ENCODE results near the gene CAPN7.
A peak's percentile ranks its signal among the peaks of the same experiment; 100 is the strongest.

Gene CAPN7

DNA sequence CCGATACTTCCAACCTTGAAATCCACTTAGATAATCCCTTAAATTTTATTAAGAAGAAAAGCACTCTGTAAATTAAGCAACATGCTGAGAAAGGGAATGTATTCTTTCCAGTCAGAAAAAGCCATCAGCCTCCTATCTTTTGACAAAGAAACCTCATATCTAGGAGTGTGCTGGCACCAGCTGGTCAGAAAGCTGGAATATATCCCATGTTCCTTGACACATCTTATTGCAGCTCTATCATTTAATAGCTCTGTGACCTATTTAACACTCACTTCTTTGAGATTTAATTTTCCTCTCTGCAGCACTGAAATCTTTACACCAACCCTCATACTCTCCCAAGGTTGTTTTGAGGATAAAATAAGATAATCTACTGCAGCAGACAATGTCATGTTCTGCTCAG, 30.4 kb upstream of the CAPN7 start:
- Mint-ChIP-seq H3K36me3 (ENCODE audit: low read depth) (no peaks in the 10 kb centered on the region), H3K4me1 (peaks cover 8% of the 10 kb centered on the region), H3K27me3 (ENCODE audit: low read depth) (peaks cover 13% of the 10 kb centered on the region), H3K27ac (no peak overlapping the region), H3K4me3 (no peak overlapping the region), H3K9me3 (peaks cover 5% of the 10 kb centered on the region)
- TF ChIP-seq, protein P1, sequence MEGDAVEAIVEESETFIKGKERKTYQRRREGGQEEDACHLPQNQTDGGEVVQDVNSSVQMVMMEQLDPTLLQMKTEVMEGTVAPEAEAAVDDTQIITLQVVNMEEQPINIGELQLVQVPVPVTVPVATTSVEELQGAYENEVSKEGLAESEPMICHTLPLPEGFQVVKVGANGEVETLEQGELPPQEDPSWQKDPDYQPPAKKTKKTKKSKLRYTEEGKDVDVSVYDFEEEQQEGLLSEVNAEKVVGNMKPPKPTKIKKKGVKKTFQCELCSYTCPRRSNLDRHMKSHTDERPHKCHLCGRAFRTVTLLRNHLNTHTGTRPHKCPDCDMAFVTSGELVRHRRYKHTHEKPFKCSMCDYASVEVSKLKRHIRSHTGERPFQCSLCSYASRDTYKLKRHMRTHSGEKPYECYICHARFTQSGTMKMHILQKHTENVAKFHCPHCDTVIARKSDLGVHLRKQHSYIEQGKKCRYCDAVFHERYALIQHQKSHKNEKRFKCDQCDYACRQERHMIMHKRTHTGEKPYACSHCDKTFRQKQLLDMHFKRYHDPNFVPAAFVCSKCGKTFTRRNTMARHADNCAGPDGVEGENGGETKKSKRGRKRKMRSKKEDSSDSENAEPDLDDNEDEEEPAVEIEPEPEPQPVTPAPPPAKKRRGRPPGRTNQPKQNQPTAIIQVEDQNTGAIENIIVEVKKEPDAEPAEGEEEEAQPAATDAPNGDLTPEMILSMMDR (IDR thresholded peaks at IDR 0.05; ENCODE audit: unreplicated experiment in 3 of 3), result no peak

DNA sequence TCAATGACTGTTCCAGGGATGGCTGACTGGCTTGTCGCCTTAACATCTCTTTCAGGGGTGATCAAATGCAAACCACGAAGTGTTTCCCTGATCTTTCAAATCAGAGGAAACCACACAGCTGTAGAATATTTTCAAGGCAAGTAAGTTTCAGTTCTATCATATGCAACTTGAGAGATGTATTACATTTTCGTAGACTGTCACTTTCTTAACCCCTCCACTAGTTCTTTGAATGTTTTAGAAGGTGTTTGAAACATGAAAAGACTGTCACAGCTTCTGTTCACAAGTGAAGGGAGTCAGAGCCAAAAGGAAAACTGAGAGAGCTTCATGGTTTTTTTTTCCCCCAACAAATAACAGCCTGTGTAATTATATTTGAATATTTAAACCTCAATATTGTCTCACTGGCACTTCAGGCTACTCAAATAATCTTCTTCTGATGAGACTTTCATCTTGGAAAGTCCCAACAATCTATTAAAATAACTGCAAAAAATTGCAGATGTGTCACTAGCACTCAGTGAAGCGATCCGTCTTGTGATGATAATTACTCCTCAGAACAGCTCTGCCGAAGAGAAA, 25.9 kb upstream of the CAPN7 start:
- TF ChIP-seq, protein P1 (IDR thresholded peaks at IDR 0.05; ENCODE audit: unreplicated experiment in 3 of 3), result no peak

DNA sequence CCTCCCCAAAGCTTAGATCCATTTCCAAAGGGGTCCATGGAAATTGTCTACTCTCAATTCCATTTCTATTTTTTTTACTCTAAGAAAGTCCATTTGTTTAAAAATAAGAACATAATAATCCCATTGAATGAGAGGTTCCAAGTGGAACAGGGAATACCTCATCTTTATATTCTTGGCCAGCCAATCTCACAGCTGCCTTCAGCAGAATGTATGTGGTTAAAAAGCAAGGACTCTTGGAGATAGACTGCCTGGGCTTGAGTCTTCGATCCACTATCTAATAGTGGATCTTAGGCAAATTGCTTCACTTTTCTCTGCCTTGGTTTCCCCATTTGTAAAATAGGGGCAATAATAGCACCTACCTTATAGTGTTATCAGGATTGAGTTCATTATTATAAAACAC, 24.5 kb upstream of the CAPN7 start:
- peak overlapping the region in 1 of 3 experiments; percentile 64 for H3K27ac Mint-ChIP-seq
- no peak overlapping the region for H3K4me3 Mint-ChIP-seq
- TF ChIP-seq, protein P1 (IDR thresholded peaks at IDR 0.05; ENCODE audit: unreplicated experiment in 3 of 3), result no peak
- peaks cover 10% of the 10 kb centered on the region for H3K27me3 Mint-ChIP-seq (ENCODE audit: low read depth)
- H3K36me3 Mint-ChIP-seq (ENCODE audit: low read depth), result peaks cover 4% of the 10 kb centered on the region
- H3K9me3 Mint-ChIP-seq, result peaks cover 4% of the 10 kb centered on the region
- H3K4me1 Mint-ChIP-seq, result peaks cover 19% of the 10 kb centered on the region

More for the DNA sequence above, 25.9 kb upstream of the CAPN7 start:
- peaks cover 2% of the 10 kb centered on the region for H3K27me3 Mint-ChIP-seq (ENCODE audit: low read depth)
- H3K27ac Mint-ChIP-seq, result no peak overlapping the region
- no peaks in the 10 kb centered on the region for H3K36me3 Mint-ChIP-seq (ENCODE audit: low read depth)
- H3K4me1 Mint-ChIP-seq, result peaks cover 19% of the 10 kb centered on the region
- H3K9me3 Mint-ChIP-seq, result no peaks in the 10 kb centered on the region
- H3K4me3 Mint-ChIP-seq, result no peak overlapping the region

- Mint-ChIP-seq H3K27ac (peak overlapping the region in 1 of 3 experiments; percentile 64), H3K36me3 (ENCODE audit: low read depth) (peaks cover 4% of the 10 kb centered on the region), H3K4me3 (no peak overlapping the region), H3K9me3 (peaks cover 4% of the 10 kb centered on the region), H3K4me1 (peaks cover 19% of the 10 kb centered on the region), H3K27me3 (ENCODE audit: low read depth) (peaks cover 12% of the 10 kb centered on the region)
- TF ChIP-seq, protein P1 (IDR thresholded peaks at IDR 0.05; ENCODE audit: unreplicated experiment in 3 of 3), result no peak
Observed at GRCh38 chr3:15181963-15182362, 24.1 kb upstream of the CAPN7 start.

DNA sequence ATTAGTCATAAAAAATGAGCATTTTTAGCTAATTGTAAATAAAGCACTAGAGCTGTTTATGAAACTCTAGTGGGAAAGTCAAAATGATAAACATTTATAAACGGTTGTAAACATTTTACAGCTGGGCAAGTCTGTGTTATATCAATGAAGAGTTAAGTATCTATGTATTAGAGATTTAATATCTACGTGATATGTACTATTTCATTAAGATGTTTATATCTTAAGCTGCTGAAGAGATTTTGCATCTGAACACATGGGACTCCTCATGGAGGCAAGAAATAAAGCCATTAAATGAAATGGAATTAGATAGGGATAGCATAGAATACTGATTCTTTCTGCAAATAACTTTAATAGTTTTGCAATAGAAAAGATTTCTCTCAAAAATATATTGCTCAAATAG, 23.0 kb upstream of the CAPN7 start:
- Mint-ChIP-seq H3K36me3 (ENCODE audit: low read depth) (peaks cover 4% of the 10 kb centered on the region), H3K4me3 (no peak overlapping the region), H3K9me3 (peaks cover 4% of the 10 kb centered on the region), H3K27ac (no peak overlapping the region), H3K4me1 (peaks cover 19% of the 10 kb centered on the region), H3K27me3 (ENCODE audit: low read depth) (peaks cover 12% of the 10 kb centered on the region)
- TF ChIP-seq, protein P1 (IDR thresholded peaks at IDR 0.05; ENCODE audit: unreplicated experiment in 3 of 3), result no peak

GRCh38 chr3:15185404-15185803, 20.6 kb upstream of the CAPN7 start:
- peaks cover 4% of the 10 kb centered on the region for H3K9me3 Mint-ChIP-seq
- H3K27ac Mint-ChIP-seq, result no peak overlapping the region
- peaks cover 12% of the 10 kb centered on the region for H3K4me1 Mint-ChIP-seq
- peaks cover 4% of the 10 kb centered on the region for H3K36me3 Mint-ChIP-seq (ENCODE audit: low read depth)
- peaks cover 12% of the 10 kb centered on the region for H3K27me3 Mint-ChIP-seq (ENCODE audit: low read depth)
- TF ChIP-seq, protein P1 (IDR thresholded peaks at IDR 0.05; ENCODE audit: unreplicated experiment in 3 of 3), result no peak
- no peak overlapping the region for H3K4me3 Mint-ChIP-seq

Measured in nephron (organoid).